LNCaP clone FGC (cell line): Measurements from ENCODE around the gene DMPK.

ENCODE experiments used
- DNase-seq: peaks from one replicate; pipeline ENCODE4 v3.0.0-alpha.2; 2011; ENCODE audit warnings: low read depth
- H3K4me3 ChIP-seq: 2 replicates; pipeline ENCODE4 v1.5.1; 2011; ENCODE audit warnings: mild to moderate bottlenecking, low read depth, low read length, control low read depth
- CTCF ChIP-seq: IDR thresholded peaks from 2 replicates; pipeline ENCODE4 v1.5.1; 2012; ENCODE audit warnings: mild to moderate bottlenecking; ENCODE audit not compliant: control insufficient read depth, insufficient read depth; ENCODE audit errors: extremely low read depth

The DMPK gene

GRCh38 chr19:45814851-45815480 is 32.7 kb upstream of the DMPK start, which contains the start of gene RSPH6A:
RSPH6A (minus strand) TSS chr19:45815308; CDS start chr19:45815176, 132 bp downstream.
- no peak within 1 kb of the TSS for H3K4me3 ChIP-seq
- no peak for DNase-seq
- no peak for TF ChIP-seq CTCF

- TF ChIP-seq CTCF, result no peak
- H3K4me3 ChIP-seq, result no peak overlapping the region
- no peak for DNase-seq
Observed at GRCh38 chr19:45814166-45814780, 32.0 kb upstream of the DMPK start.

GRCh38 chr19:45812297-45812696 is 30.0 kb upstream of the DMPK start:
- DNase-seq, result no peak
- H3K4me3 ChIP-seq, result no peak overlapping the region
- TF ChIP-seq CTCF, result no peak

- H3K4me3 ChIP-seq, result no peak overlapping the region
- TF ChIP-seq CTCF, result no peak
- DNase-seq, result no peak
Observed at GRCh38 chr19:45809643-45810159, 27.4 kb upstream of the DMPK start.

- no peak overlapping the region for H3K4me3 ChIP-seq
- TF ChIP-seq CTCF, result no peak
- no peak for DNase-seq
Observed at GRCh38 chr19:45805719-45806118, 23.4 kb upstream of the DMPK start.

- H3K4me3 ChIP-seq, result no peak overlapping the region
- no peak for TF ChIP-seq CTCF
- no peak for DNase-seq
Observed at GRCh38 chr19:45804959-45805230, 22.6 kb upstream of the DMPK start.
